ENCODE measurements around the gene LPCAT2. TPM values are rescaled to one million over a fixed set of nuclear protein-coding genes. Genes with fewer than 3 reads are reported as not detected.

The LPCAT2 gene
- total and polyA plus RNA-seq, 2 experiments from 2014 or later = 6.4 to 9.5 TPM

DNA sequence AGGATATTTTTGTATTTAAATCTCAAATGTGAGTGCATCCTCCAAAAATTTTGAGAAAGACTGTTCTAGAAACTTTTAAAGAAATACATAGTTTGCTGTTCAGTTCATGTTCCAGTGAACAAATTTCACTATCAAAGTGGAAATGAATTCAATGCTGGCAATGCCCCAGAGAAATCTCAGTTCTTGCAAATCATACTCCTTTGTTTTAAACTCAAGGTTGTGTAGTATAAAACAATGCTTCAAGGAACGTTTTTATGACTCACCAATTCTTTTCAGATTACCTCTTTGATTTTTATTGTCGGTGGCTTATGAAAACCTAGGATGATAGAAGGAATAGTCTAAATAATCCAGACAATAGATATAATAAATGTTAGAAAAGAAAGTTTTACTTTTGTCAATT lies 17.6 kb downstream of the LPCAT2 start:
- no peaks in the 10 kb centered on the region for H3K9me3 ChIP-seq (ENCODE audit: low read depth)
- H3K27ac ChIP-seq = no peak overlapping the region
- no peaks in the 10 kb centered on the region for H3K27me3 ChIP-seq
- peaks cover 3% of the 10 kb centered on the region for H3K4me1 ChIP-seq (ENCODE audit: insufficient read depth)
- H3K36me3 ChIP-seq (replicated peaks; ENCODE audit: insufficient read depth, low read depth) = no peaks in the 10 kb centered on the region
- DNase-seq (ENCODE audit: low spot score) = no peak
- TF ChIP-seq, protein P1, sequence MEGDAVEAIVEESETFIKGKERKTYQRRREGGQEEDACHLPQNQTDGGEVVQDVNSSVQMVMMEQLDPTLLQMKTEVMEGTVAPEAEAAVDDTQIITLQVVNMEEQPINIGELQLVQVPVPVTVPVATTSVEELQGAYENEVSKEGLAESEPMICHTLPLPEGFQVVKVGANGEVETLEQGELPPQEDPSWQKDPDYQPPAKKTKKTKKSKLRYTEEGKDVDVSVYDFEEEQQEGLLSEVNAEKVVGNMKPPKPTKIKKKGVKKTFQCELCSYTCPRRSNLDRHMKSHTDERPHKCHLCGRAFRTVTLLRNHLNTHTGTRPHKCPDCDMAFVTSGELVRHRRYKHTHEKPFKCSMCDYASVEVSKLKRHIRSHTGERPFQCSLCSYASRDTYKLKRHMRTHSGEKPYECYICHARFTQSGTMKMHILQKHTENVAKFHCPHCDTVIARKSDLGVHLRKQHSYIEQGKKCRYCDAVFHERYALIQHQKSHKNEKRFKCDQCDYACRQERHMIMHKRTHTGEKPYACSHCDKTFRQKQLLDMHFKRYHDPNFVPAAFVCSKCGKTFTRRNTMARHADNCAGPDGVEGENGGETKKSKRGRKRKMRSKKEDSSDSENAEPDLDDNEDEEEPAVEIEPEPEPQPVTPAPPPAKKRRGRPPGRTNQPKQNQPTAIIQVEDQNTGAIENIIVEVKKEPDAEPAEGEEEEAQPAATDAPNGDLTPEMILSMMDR (IDR thresholded peaks at IDR 0.05; ENCODE audit: poor library complexity) = no peak
- TF ChIP-seq EZH2phosphoT487 (IDR thresholded peaks at IDR 0.05; ENCODE audit: low read depth, severe bottlenecking, unreplicated experiment) (no peak), EZH2 (IDR thresholded peaks at IDR 0.05; ENCODE audit: borderline replicate concordance) (no peak)
- no peaks in the 10 kb centered on the region for H3K9me2 ChIP-seq (replicated peaks; ENCODE audit: insufficient read depth)
- no peak overlapping the region for H3K4me3 ChIP-seq
- H3K79me2 ChIP-seq = no peaks in the 10 kb centered on the region
- no peaks in the 10 kb centered on the region for H4K20me1 ChIP-seq (ENCODE audit: insufficient read depth, poor library complexity, severe bottlenecking)
- 82% methylated on average over 2 of the region's 2 CpGs for WGBS (ENCODE audit: low lambda C conversion rate, missing lambda C conversion rate)
- no peak overlapping the region for H2AFZ ChIP-seq
- H3K4me2 ChIP-seq = no peak overlapping the region

DNA sequence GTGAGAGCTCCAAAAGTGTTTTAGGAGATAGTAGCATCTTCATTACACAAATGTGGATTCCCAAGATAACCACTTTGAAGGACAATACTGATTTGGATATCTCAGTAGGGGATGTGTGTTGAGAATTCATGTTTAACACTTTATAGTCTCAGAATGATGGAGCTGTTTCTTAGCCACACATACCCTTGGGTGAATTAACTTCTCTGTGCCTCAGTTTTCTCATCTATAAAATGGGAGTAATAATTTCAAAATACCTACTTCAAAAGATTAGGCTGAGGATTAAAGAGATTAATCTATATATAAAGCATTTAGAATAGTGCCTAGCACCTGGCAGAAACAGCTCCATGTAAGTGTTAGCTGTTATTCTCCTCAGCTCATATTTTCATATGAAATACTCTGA lies 19.0 kb downstream of the LPCAT2 start:
- no peak overlapping the region for H3K27ac ChIP-seq
- H3K4me1 ChIP-seq (ENCODE audit: insufficient read depth) = peaks cover 3% of the 10 kb centered on the region
- no peak overlapping the region for H3K4me3 ChIP-seq
- H3K27me3 ChIP-seq = no peaks in the 10 kb centered on the region
- no peak for TF ChIP-seq EZH2phosphoT487 (IDR thresholded peaks at IDR 0.05; ENCODE audit: low read depth, severe bottlenecking, unreplicated experiment)
- TF ChIP-seq, protein P1 (IDR thresholded peaks at IDR 0.05; ENCODE audit: poor library complexity) = no peak
- TF ChIP-seq EZH2 (IDR thresholded peaks at IDR 0.05; ENCODE audit: borderline replicate concordance) = no peak
- no peak overlapping the region for H2AFZ ChIP-seq
- DNase-seq (ENCODE audit: low spot score) = no peak
- no peaks in the 10 kb centered on the region for H3K36me3 ChIP-seq (replicated peaks; ENCODE audit: insufficient read depth, low read depth)
- no peaks in the 10 kb centered on the region for H3K9me2 ChIP-seq (replicated peaks; ENCODE audit: insufficient read depth)
- H4K20me1 ChIP-seq (ENCODE audit: insufficient read depth, poor library complexity, severe bottlenecking) = no peaks in the 10 kb centered on the region
- no peaks in the 10 kb centered on the region for H3K9me3 ChIP-seq (ENCODE audit: low read depth)
- no peak overlapping the region for H3K4me2 ChIP-seq
- no peaks in the 10 kb centered on the region for H3K79me2 ChIP-seq

DNA sequence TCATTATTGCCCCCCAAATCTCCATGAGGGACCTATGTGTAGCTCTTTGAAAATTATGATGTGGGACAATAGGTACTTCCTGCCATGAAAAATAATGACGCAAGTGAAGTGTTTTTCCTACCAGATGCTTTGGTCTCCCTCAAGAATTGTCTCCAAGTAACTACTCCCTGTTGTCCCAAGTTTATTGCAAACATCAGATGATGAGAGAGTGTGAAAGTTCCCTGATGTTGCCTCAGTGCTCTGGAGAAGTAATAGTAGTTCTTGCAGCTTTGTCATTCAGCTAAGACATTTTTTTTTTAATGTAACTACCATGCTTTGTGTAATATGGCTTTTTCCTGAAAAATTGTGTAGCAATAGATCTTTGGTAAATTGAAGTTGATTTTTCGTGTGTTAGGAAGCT lies 20.1 kb downstream of the LPCAT2 start:
- no peak for DNase-seq (ENCODE audit: low spot score)

More for the DNA sequence above, 20.1 kb downstream of the LPCAT2 start:
- Histone ChIP-seq H3K4me2 (no peak overlapping the region), H3K4me3 (no peak overlapping the region), H2AFZ (no peak overlapping the region), H3K9me2 (replicated peaks; ENCODE audit: insufficient read depth) (no peaks in the 10 kb centered on the region), H3K27ac (no peak overlapping the region), H3K4me1 (ENCODE audit: insufficient read depth) (peaks cover 3% of the 10 kb centered on the region), H3K27me3 (no peaks in the 10 kb centered on the region), H3K79me2 (no peaks in the 10 kb centered on the region), H3K36me3 (replicated peaks; ENCODE audit: insufficient read depth, low read depth) (no peaks in the 10 kb centered on the region), H4K20me1 (ENCODE audit: insufficient read depth, poor library complexity, severe bottlenecking) (no peaks in the 10 kb centered on the region), H3K9me3 (ENCODE audit: low read depth) (no peaks in the 10 kb centered on the region)
- TF ChIP-seq, protein P1 (IDR thresholded peaks at IDR 0.05; ENCODE audit: poor library complexity) = no peak
- no peak for TF ChIP-seq EZH2 (IDR thresholded peaks at IDR 0.05; ENCODE audit: borderline replicate concordance)
- 80% methylated on average over 2 of the region's 2 CpGs for WGBS (ENCODE audit: low lambda C conversion rate, missing lambda C conversion rate)
